CD14-positive monocyte (primary cell): ENCODE measurements around the gene NSMCE3. TPM values are rescaled to one million over a fixed set of nuclear protein-coding genes. Genes with fewer than 3 reads are reported as not detected.

ENCODE experiments used
- DNase-seq, 3 donors: peaks; one replicate each; pipeline ENCODE4 v3.0.0-alpha.2; 2011 to 2022
- H2AFZ ChIP-seq: 2 replicates; pipeline ENCODE4 v1.6.0; 2012; ENCODE audit warnings: mild to moderate bottlenecking, low read depth, low read length, inconsistent platforms; ENCODE audit not compliant: insufficient read depth, poor library complexity, severe bottlenecking
- H3K27ac ChIP-seq, 2 donors: 1 replicate in 1 of 2; 2 replicates in 1 of 2; pipeline ENCODE4 v1.5.1; 2012 to 2013; ENCODE audit warnings: low read length in 2 of 2, control low read depth in 1 of 2, inconsistent platforms in 1 of 2, low read depth in 1 of 2, mild to moderate bottlenecking in 1 of 2
- H3K27me3 ChIP-seq, 2 donors: one replicate each; pipeline versions ENCODE4 v1.6.0 to v1.6.1; 2011 to 2013; ENCODE audit warnings: low read length in 2 of 2; ENCODE audit not compliant: control insufficient read depth in 2 of 2, insufficient read depth in 2 of 2
- H3K36me3 ChIP-seq, 2 donors: replicated peaks in 1 of 2; 1 replicate in 1 of 2; 2 replicates in 1 of 2; pipeline versions ENCODE4 v1.5.1 to v1.6.1; 2012 to 2013; ENCODE audit warnings: low read length in 2 of 2, control low read depth in 1 of 2, inconsistent platforms in 1 of 2, mild to moderate bottlenecking in 1 of 2; ENCODE audit not compliant: insufficient read depth in 2 of 2, control insufficient read depth in 1 of 2
- H3K4me1 ChIP-seq, 2 donors: 1 replicate in 1 of 2; 2 replicates in 1 of 2; pipeline versions ENCODE4 v1.5.1 to v1.6.1; 2012 to 2013; ENCODE audit warnings: low read length in 2 of 2, control low read depth in 1 of 2, inconsistent platforms in 1 of 2, mild to moderate bottlenecking in 1 of 2, moderate library complexity in 1 of 2; ENCODE audit not compliant: insufficient read depth in 2 of 2, control insufficient read depth in 1 of 2
- H3K4me2 ChIP-seq: replicated peaks from 2 replicates; pipeline ENCODE3; 2012; ENCODE audit warnings: low read length, moderate library complexity, mild to moderate bottlenecking; ENCODE audit not compliant: poor library complexity, severe bottlenecking; ENCODE audit errors: extremely low read depth
- H3K4me3 ChIP-seq, 3 experiments: fragments of 200-600 bp in 1 of 3; sonication (generic) in 1 of 3; replicated peaks in 1 of 3; 1 replicate in 2 of 3; 2 replicates in 1 of 3; pipeline ENCODE4 v1.5.1; 2011 to 2013; ENCODE audit warnings: low read length in 3 of 3, mild to moderate bottlenecking in 3 of 3, control low read depth in 2 of 3, low read depth in 2 of 3, inconsistent platforms in 1 of 3, moderate library complexity in 1 of 3
- H3K79me2 ChIP-seq: 2 replicates; pipeline ENCODE4 v1.6.0; 2012; ENCODE audit warnings: mild to moderate bottlenecking, control low read depth, inconsistent platforms, low read length, moderate library complexity; ENCODE audit not compliant: insufficient read depth
- H3K9ac ChIP-seq: 2 replicates; pipeline ENCODE4 v1.6.0; 2017; ENCODE audit warnings: low read length, mild to moderate bottlenecking; ENCODE audit not compliant: insufficient read depth, poor library complexity, severe bottlenecking
- H3K9me3 ChIP-seq, 2 donors: replicated peaks in 1 of 2; 1 replicate in 1 of 2; 2 replicates in 1 of 2; pipeline versions ENCODE4 v1.5.1 to v1.6.1; 2012 to 2013; ENCODE audit warnings: low read length in 2 of 2, control low read depth in 1 of 2; ENCODE audit not compliant: control insufficient read depth in 1 of 2, insufficient read depth in 1 of 2
- H4K20me1 ChIP-seq: 2 replicates; pipeline ENCODE4 v1.6.0; 2012; ENCODE audit warnings: mild to moderate bottlenecking, low read length, control low read depth, moderate library complexity; ENCODE audit not compliant: insufficient read depth
- H3K27ac Mint-ChIP-seq, 7 donors: one replicate each; pipeline ENCODE4 v1.8.0; 2020; ENCODE audit warnings: mild to moderate bottlenecking in 7 of 7, mixed read lengths in 7 of 7, moderate library complexity in 6 of 7, inconsistent platforms in 2 of 7
- H3K27me3 Mint-ChIP-seq, 3 donors: one replicate each; pipeline ENCODE4 v1.8.0; 2021 to 2022; ENCODE audit warnings: low read depth in 3 of 3, mild to moderate bottlenecking in 3 of 3, mixed read lengths in 3 of 3, moderate library complexity in 3 of 3, inconsistent platforms in 1 of 3
- H3K36me3 Mint-ChIP-seq, 2 donors: one replicate each; pipeline ENCODE4 v1.8.0; 2020; ENCODE audit warnings: mixed read lengths in 2 of 2, inconsistent platforms in 1 of 2, mild to moderate bottlenecking in 1 of 2
- H3K4me1 Mint-ChIP-seq: one replicate; pipeline ENCODE4 v1.8.0; 2020; ENCODE audit warnings: mild to moderate bottlenecking, mixed read lengths
- H3K4me3 Mint-ChIP-seq, 2 donors: one replicate each; pipeline ENCODE4 v1.8.0; 2020; ENCODE audit warnings: mild to moderate bottlenecking in 2 of 2, mixed read lengths in 2 of 2, moderate library complexity in 1 of 2
- H3K9me3 Mint-ChIP-seq, 7 donors: one replicate each; pipeline ENCODE4 v1.8.0; 2020 to 2022; ENCODE audit warnings: mixed read lengths in 7 of 7, mild to moderate bottlenecking in 6 of 7, moderate library complexity in 6 of 7, inconsistent platforms in 2 of 7
- CTCF ChIP-seq: fragments of 200-600 bp; IDR thresholded peaks from one replicate; pipeline ENCODE4 v1.8.0; 2022; ENCODE audit warnings: antibody characterized with exemption, mild to moderate bottlenecking
- WGBS: methylation state at CpG from one replicate; pipeline ENCODE4 v1.1.5; 2013; ENCODE audit warnings: missing lambda C conversion rate; ENCODE audit not compliant: insufficient coverage; 5-methylcytosine and 5-hydroxymethylcytosine counted together
- intact Hi-C, 2 donors: fragments of 100-400 bp; cut with micrococcal nuclease; formaldehyde crosslinking; loops; one replicate each; pipeline versions ENCODE4 v1.15.0 to v1.15.1; 2023
- polyA plus RNA-seq, 3 donors: library from polyadenylated mRNA; depleted of rRNA in 1 of 3; unstranded in 2 of 3; stranded (reverse) in 1 of 3; fragments of 300-500 nt in 2 of 3; fragments of >200 nt in 1 of 3; fragmentation: Illumina TruSeq in 2 of 3; gene quantifications; 1 replicate in 2 of 3; 2 replicates in 1 of 3; pipeline ENCODE4 v1.2.3, GENCODE V29; 2012 to 2021

Gene NSMCE3
- polyA plus RNA-seq, 3 donors = 5.9 to 9.0 (median 7.5) TPM

- no peak overlapping the region for H3K4me2 ChIP-seq
- no peak overlapping the region for H3K4me3 ChIP-seq
- peaks cover 0 to 5% (median 0%) of the 10 kb centered on the region in 3 donors for H3K27me3 Mint-ChIP-seq
- no peak for DNase-seq
- TF ChIP-seq CTCF = no peak
- H3K9me3 Mint-ChIP-seq = peaks cover 0 to 5% (median 0%) of the 10 kb centered on the region in 7 donors
- H3K36me3 ChIP-seq = no peaks in the 10 kb centered on the region
- H3K4me3 Mint-ChIP-seq = no peak overlapping the region
- WGBS = no CpG with 5 or more reads among the region's 1 CpG
- no peak overlapping the region for H2AFZ ChIP-seq
- H3K4me1 ChIP-seq = no peaks in the 10 kb centered on the region
- H3K27ac ChIP-seq = no peak overlapping the region
- no peak overlapping the region for H3K27ac Mint-ChIP-seq
- H3K9me3 ChIP-seq = no peaks in the 10 kb centered on the region
- H3K79me2 ChIP-seq = no peaks in the 10 kb centered on the region
- no peaks in the 10 kb centered on the region for H3K4me1 Mint-ChIP-seq
- intact Hi-C loops = no loop called here
- no peaks in the 10 kb centered on the region for H4K20me1 ChIP-seq
- H3K9ac ChIP-seq = no peak overlapping the region
- H3K36me3 Mint-ChIP-seq = no peaks in the 10 kb centered on the region
- H3K27me3 ChIP-seq = no peaks in the 10 kb centered on the region
Observed at GRCh38 chr15:29259233-29259632, 10.4 kb downstream of the NSMCE3 start.

- Mint-ChIP-seq H3K27me3 (no peaks in the 10 kb centered on the region), H3K27ac (no peak overlapping the region), H3K4me3 (no peak overlapping the region), H3K36me3 (no peaks in the 10 kb centered on the region), H3K4me1 (no peaks in the 10 kb centered on the region), H3K9me3 (peaks cover 0 to 11% (median 4%) of the 10 kb centered on the region in 7 donors)
- no peaks in the 10 kb centered on the region for H3K4me1 ChIP-seq
- no peak overlapping the region for H3K4me3 ChIP-seq
- intact Hi-C loops = no loop called here
- H3K9ac ChIP-seq = no peak overlapping the region
- H3K79me2 ChIP-seq = no peaks in the 10 kb centered on the region
- no peak overlapping the region for H3K4me2 ChIP-seq
- no peaks in the 10 kb centered on the region for H3K9me3 ChIP-seq
- H4K20me1 ChIP-seq = no peaks in the 10 kb centered on the region
- TF ChIP-seq CTCF = no peak
- no peak overlapping the region for H3K27ac ChIP-seq
- H3K27me3 ChIP-seq = no peaks in the 10 kb centered on the region
- no peaks in the 10 kb centered on the region for H3K36me3 ChIP-seq
- H2AFZ ChIP-seq = no peak overlapping the region
- no peak for DNase-seq
Observed at GRCh38 chr15:29252234-29252633, 17.4 kb downstream of the NSMCE3 start.
